GM12878 (cell line): ENCODE data around the gene DERA. TPM values are rescaled to one million over a fixed set of nuclear protein-coding genes. Genes with fewer than 3 reads are reported as not detected.
"Not testable (repeated sequence)": the region's sequence is repeated elsewhere in the genome, so short reads cannot be mapped to it uniquely, and the experiment has no call there.

Experiments
- ATAC-seq: fragments of 200-7000 bp; cut with Tn5 transposase; 3 replicates; pipeline ENCODE4 v1.9.1; 2020; ENCODE audit warnings: mild to moderate bottlenecking, moderate library complexity
- BruUV-seq: library from RNA; stranded (reverse); fragments of 400-500 nt; replicated peaks from 2 replicates; lab custom pipeline; 2021; lab: Mats Ljungman, UMichigan
- CTCF ChIA-PET: fragments of 300-600 bp; sonication (Branson Sonifier 250); formaldehyde crosslinking; extraction: SDS; loops from one replicate; lab custom pipeline; 2021; ENCODE audit warnings: inconsistent platforms; lab: Yijun Ruan, JAX
- POLR2A ChIA-PET: fragments of 350-600 bp; formaldehyde crosslinking; extraction: SDS; loops from one replicate; lab custom pipeline; 2021; ENCODE audit warnings: inconsistent platforms; lab: Charles Lee
- RAD21 ChIA-PET: fragments of 300-600 bp; sonication (Branson Sonifier 250); formaldehyde crosslinking; loops from one replicate; lab custom pipeline; 2023; ENCODE audit warnings: antibody characterized with exemption; ENCODE audit not compliant: unreplicated experiment; lab: Charles Lee
- SMC1A ChIA-PET: fragments of 300-600 bp; sonication (Branson Sonifier 250); formaldehyde crosslinking; loops from one replicate; lab custom pipeline; 2023; ENCODE audit not compliant: unreplicated experiment, uncharacterized antibody; lab: Charles Lee
- DNase-seq: peaks from one replicate; pipeline ENCODE4 v3.0.0-alpha.2; 2011; ENCODE audit warnings: low read depth, low spot score
- FAIRE-seq: peaks from 3 replicates; lab custom pipeline; 2011; peaks lifted over from hg19 to GRCh38; lab: Jason Lieb, UNC
- H2AFZ ChIP-seq: 2 replicates; pipeline ENCODE4 v1.6.0; 2011; ENCODE audit warnings: low read depth, low read length, control low read depth; ENCODE audit not compliant: control insufficient read depth
- H3K27ac ChIP-seq: 2 replicates; pipeline ENCODE4 v1.5.1; 2011; ENCODE audit warnings: control low read depth; ENCODE audit not compliant: control insufficient read depth, insufficient read depth
- H3K27me3 ChIP-seq, 2 experiments: replicated peaks in 1 of 2; 2 replicates each; pipeline versions ENCODE4 v1.6.0 to v1.6.1; 2011; ENCODE audit warnings: low read length in 1 of 2; ENCODE audit not compliant: control insufficient read depth in 2 of 2, insufficient read depth in 2 of 2
- H3K36me3 ChIP-seq, 2 experiments: 2 replicates each; pipeline ENCODE4 v1.5.1; 2011; ENCODE audit warnings: low read length in 1 of 2; ENCODE audit not compliant: control insufficient read depth in 2 of 2, insufficient read depth in 2 of 2
- H3K4me1 ChIP-seq: 2 replicates; pipeline ENCODE4 v1.6.1; 2011; ENCODE audit warnings: mild to moderate bottlenecking, low read length, moderate library complexity, mixed read lengths; ENCODE audit not compliant: control insufficient read depth, insufficient read depth
- H3K4me2 ChIP-seq: 2 replicates; pipeline ENCODE4 v1.6.0; 2011; ENCODE audit warnings: control low read depth; ENCODE audit not compliant: control insufficient read depth, insufficient read depth
- H3K4me3 ChIP-seq: fragments of 200-600 bp; sonication (generic); 2 replicates; pipeline ENCODE4 v1.5.1; 2016
- H3K79me2 ChIP-seq: 2 replicates; pipeline ENCODE4 v1.6.0; 2011; ENCODE audit warnings: low read length; ENCODE audit not compliant: control insufficient read depth, insufficient read depth
- H3K9ac ChIP-seq: 2 replicates; pipeline ENCODE4 v1.8.0; 2011; ENCODE audit warnings: low read length, control low read depth, mixed read lengths; ENCODE audit not compliant: control insufficient read depth, insufficient read depth
- H3K9me3 ChIP-seq: replicated peaks from 3 replicates; pipeline ENCODE4 v1.5.1; 2011; ENCODE audit warnings: mild to moderate bottlenecking, low read length; ENCODE audit not compliant: control insufficient read depth, insufficient read depth
- H4K20me1 ChIP-seq: 2 replicates; pipeline ENCODE4 v1.6.0; 2011; ENCODE audit not compliant: control insufficient read depth, insufficient read depth
- BACH1 ChIP-seq: fragments of 450-650 bp; IDR thresholded peaks from 2 replicates; pipeline ENCODE4 v1.6.1; 2017; ENCODE audit warnings: mild to moderate bottlenecking, borderline replicate concordance
- HDAC6 ChIP-seq: fragments of 200-600 bp; sonication (generic); IDR thresholded peaks from one replicate; pipeline ENCODE4 v1.8.0; 2017; ENCODE audit warnings: antibody characterized with exemption; ENCODE audit not compliant: unreplicated experiment
- IKZF1 ChIP-seq: fragments of 450-650 bp; conservative IDR thresholded peaks from 2 replicates; pipeline ENCODE4 v1.6.1; 2017; ENCODE audit warnings: antibody characterized with exemption, mild to moderate bottlenecking
- MTA2 ChIP-seq: fragments of 450-650 bp; IDR thresholded peaks from 2 replicates; pipeline ENCODE4 v1.6.1; 2016; ENCODE audit warnings: low read depth, mild to moderate bottlenecking, moderate library complexity
- NFYB ChIP-seq: IDR thresholded peaks from 2 replicates; pipeline ENCODE4 v1.6.1; 2011; ENCODE audit warnings: low read depth, mild to moderate bottlenecking, low read length, improper control_type of control experiment, moderate library complexity; ENCODE audit not compliant: insufficient read depth
- NR2C2 ChIP-seq: IDR thresholded peaks from 2 replicates; pipeline ENCODE4 v1.6.1; 2011; ENCODE audit warnings: borderline replicate concordance, low read depth; ENCODE audit not compliant: control insufficient read depth, insufficient read length
- POLR2A ChIP-seq: IDR thresholded peaks from 2 replicates; pipeline ENCODE4 v1.6.1; 2011; ENCODE audit warnings: low read depth, mild to moderate bottlenecking, low read length
- SMAD1 ChIP-seq: fragments of 450-650 bp; IDR thresholded peaks from 2 replicates; pipeline ENCODE4 v1.6.1; 2018; ENCODE audit warnings: mild to moderate bottlenecking, low read depth; ENCODE audit not compliant: partially characterized antibody
- SRF ChIP-seq, 2 experiments: IDR thresholded peaks; 2 replicates each; pipeline ENCODE4 v1.6.1; 2011; ENCODE audit warnings: low read depth in 2 of 2, low read length in 2 of 2, mild to moderate bottlenecking in 1 of 2, moderate library complexity in 1 of 2
- ZNF207 ChIP-seq: fragments of 450-650 bp; IDR thresholded peaks from 2 replicates; pipeline ENCODE4 v1.6.1; 2014; ENCODE audit warnings: antibody characterized with exemption, mild to moderate bottlenecking, borderline replicate concordance
- WGBS: methylation state at CpG from one replicate; pipeline ENCODE4 v1.1.6; 2016; ENCODE audit warnings: low lambda C conversion rate; ENCODE audit not compliant: insufficient replicate concordance, insufficient coverage; ENCODE audit errors: missing lambda C conversion rate; 5-methylcytosine and 5-hydroxymethylcytosine counted together
- in situ Hi-C: fragments of 300-500 bp; cut with MboI; formaldehyde crosslinking; loops from 9 replicates; pipeline ENCODE4 v1.14.3; 2018; ENCODE audit warnings: mixed read lengths
- intact Hi-C: fragments of 100-400 bp; cut with micrococcal nuclease; formaldehyde crosslinking; loops from one replicate; pipeline ENCODE4 v1.14.2; 2022; ENCODE audit not compliant: unreplicated experiment
- polyA plus RNA-seq, 11 experiments: library from polyadenylated mRNA; depleted of rRNA in 4 of 11; unstranded in 6 of 11; stranded (reverse) in 5 of 11; fragments of >200 nt; fragmentation: Nextera tagmentation in 4 of 11; fragmentation: Illumina TruSeq in 1 of 11; extraction: Ambion mirVana in 4 of 11; extraction: Trizol in 1 of 11; gene quantifications; 1 replicate in 1 of 11; 2 replicates in 10 of 11; pipeline versions ENCODE4 v1.2.1 to v1.2.3, GENCODE V29; 2011 to 2016; ENCODE audit warnings: inconsistent platforms in 2 of 11, missing spikeins in 2 of 11, low read depth in 1 of 11
- total RNA-seq, 4 experiments: library from RNA; depleted of rRNA in 3 of 4; stranded (reverse); fragments of >200 nt in 3 of 4; fragmentation: Illumina TruSeq in 1 of 4; extraction: Trizol in 1 of 4; gene quantifications; 2 replicates each; pipeline versions ENCODE4 v1.2.1 to v1.2.3, GENCODE V29; 2013 to 2021
- TF ChIP-seq, protein P1 (sequence below): fragments of 450-650 bp; IDR thresholded peaks from 2 replicates; pipeline ENCODE4 v1.6.1; 2017; ENCODE audit warnings: antibody characterized with exemption, mild to moderate bottlenecking, moderate library complexity

DERA gene
- total and polyA plus RNA-seq, 10 of the 15 experiments (the other 5 are each of a cell fraction or from before 2014, with no cell fraction given): 34.9 to 97.1 (median 40.8) TPM

DNA sequence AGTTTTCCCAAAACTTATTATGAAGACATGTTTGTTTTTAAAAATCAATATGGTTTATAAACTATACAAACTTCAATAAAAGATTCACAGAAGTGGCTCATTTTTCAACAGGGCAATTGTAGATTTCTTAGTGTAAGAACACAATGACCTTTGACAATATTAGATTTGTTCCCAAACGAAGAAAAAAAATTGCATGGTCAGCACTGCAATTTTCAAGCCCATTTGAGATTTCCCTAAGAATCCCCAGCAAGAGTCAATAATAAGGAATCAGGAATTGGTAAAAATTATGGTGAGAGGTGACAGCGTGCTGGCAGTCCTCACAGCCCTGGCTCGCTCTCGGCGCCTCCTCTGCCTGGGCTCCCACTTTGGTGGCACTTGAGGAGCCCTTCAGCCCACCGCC is 145.8 kb downstream of the DERA start (continued):
- TF ChIP-seq BACH1 (no peak), NR2C2 (no peak), IKZF1 (no peak), ZNF207 (no peak), POLR2A (no peak), SRF (IDR thresholded peaks at IDR 0.05; ENCODE audit: low read depth in 2 of 2, low read length in 2 of 2) (no peak), SMAD1 (no peak), HDAC6 (no peak), MTA2 (no peak), NFYB (no peak)
- TF ChIP-seq, protein P1, sequence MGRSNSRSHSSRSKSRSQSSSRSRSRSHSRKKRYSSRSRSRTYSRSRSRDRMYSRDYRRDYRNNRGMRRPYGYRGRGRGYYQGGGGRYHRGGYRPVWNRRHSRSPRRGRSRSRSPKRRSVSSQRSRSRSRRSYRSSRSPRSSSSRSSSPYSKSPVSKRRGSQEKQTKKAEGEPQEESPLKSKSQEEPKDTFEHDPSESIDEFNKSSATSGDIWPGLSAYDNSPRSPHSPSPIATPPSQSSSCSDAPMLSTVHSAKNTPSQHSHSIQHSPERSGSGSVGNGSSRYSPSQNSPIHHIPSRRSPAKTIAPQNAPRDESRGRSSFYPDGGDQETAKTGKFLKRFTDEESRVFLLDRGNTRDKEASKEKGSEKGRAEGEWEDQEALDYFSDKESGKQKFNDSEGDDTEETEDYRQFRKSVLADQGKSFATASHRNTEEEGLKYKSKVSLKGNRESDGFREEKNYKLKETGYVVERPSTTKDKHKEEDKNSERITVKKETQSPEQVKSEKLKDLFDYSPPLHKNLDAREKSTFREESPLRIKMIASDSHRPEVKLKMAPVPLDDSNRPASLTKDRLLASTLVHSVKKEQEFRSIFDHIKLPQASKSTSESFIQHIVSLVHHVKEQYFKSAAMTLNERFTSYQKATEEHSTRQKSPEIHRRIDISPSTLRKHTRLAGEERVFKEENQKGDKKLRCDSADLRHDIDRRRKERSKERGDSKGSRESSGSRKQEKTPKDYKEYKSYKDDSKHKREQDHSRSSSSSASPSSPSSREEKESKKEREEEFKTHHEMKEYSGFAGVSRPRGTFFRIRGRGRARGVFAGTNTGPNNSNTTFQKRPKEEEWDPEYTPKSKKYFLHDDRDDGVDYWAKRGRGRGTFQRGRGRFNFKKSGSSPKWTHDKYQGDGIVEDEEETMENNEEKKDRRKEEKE: no peak

DNA sequence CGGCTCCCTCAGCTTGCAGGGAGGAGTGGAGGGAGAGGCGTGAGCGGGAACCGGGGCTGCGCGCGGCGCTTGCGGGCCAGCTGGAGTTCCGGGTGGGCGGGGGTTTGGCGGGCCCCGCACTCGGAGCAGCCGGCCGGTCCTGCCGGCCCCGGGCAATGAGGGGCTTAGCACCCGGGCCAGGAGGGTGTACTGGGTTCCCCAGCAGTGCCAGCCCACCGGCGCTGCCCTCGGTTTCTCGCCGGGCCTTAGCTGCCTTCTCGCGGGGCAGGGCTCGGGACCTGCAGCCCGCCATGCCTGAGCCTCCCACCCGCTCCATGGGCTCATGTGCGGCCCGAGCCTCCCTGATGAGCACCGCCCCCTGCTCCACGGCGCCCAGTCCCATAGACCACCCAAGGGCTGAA is 146.2 kb downstream of the DERA start:
- H3K27ac ChIP-seq, H3K36me3 ChIP-seq, H3K9ac ChIP-seq, RAD21 ChIA-PET, BruUV-seq, H3K79me2 ChIP-seq, DNase-seq, FAIRE-seq, H3K9me3 ChIP-seq, H3K4me1 ChIP-seq, in situ Hi-C loops, CTCF ChIA-PET, POLR2A ChIA-PET, H3K27me3 ChIP-seq, intact Hi-C loops, H3K4me3 ChIP-seq, SMC1A ChIA-PET, H4K20me1 ChIP-seq, H2AFZ ChIP-seq, H3K4me2 ChIP-seq, ATAC-seq: not testable (repeated sequence)
- 98% methylated on average over 24 of the region's 34 CpGs for WGBS
